CD4-positive, alpha-beta T cell (primary cell): Measurements from ENCODE around the gene KMT5C. TPM values are rescaled to one million over a fixed set of nuclear protein-coding genes. Genes with fewer than 3 reads are reported as not detected.

Experiments
- ATAC-seq: fragments of 200-7000 bp; cut with Tn5 transposase; one replicate; pipeline ENCODE4 v1.10.0; 2022; ENCODE audit warnings: mild to moderate bottlenecking; ENCODE audit not compliant: poor library complexity
- CTCF ChIA-PET: fragments of 350-600 bp; sonication (Branson Sonifier 250); formaldehyde crosslinking; loops from one replicate; lab custom pipeline; 2021; ENCODE audit warnings: antibody characterized with exemption, inconsistent platforms; lab: Charles Lee
- POLR2A ChIA-PET: fragments of 350-600 bp; sonication (Branson Sonifier 250); formaldehyde crosslinking; loops from one replicate; lab custom pipeline; 2021; ENCODE audit warnings: antibody characterized with exemption, inconsistent platforms; lab: Charles Lee
- DNase-seq, 14 experiments: peaks; one replicate each; pipeline ENCODE4 v3.0.0-alpha.2; 2013 to 2020; ENCODE audit warnings: mixed read lengths in 2 of 14
- H3K27ac ChIP-seq, 2 donors: one replicate each; pipeline versions ENCODE4 v1.5.1 to v1.7.0; 2013; ENCODE audit warnings: low read length in 2 of 2, low read depth in 1 of 2, mild to moderate bottlenecking in 1 of 2
- H3K27me3 ChIP-seq, 2 experiments: 1 replicate in 1 of 2; 2 replicates in 1 of 2; pipeline versions ENCODE4 v1.6.1 to v1.7.0; 2013; ENCODE audit warnings: low read length in 2 of 2, control low read depth in 1 of 2, mild to moderate bottlenecking in 1 of 2, moderate library complexity in 1 of 2; ENCODE audit not compliant: insufficient read depth in 2 of 2, control insufficient read depth in 1 of 2
- H3K36me3 ChIP-seq: one replicate; pipeline ENCODE4 v1.6.1; 2013; ENCODE audit warnings: low read length, control low read depth; ENCODE audit not compliant: insufficient read depth
- H3K4me1 ChIP-seq: one replicate; pipeline ENCODE4 v1.6.1; 2013; ENCODE audit warnings: low read length, control low read depth; ENCODE audit not compliant: insufficient read depth
- H3K4me3 ChIP-seq: one replicate; pipeline ENCODE4 v1.5.1; 2013; ENCODE audit warnings: mild to moderate bottlenecking, low read length, moderate library complexity
- H3K9me3 ChIP-seq, 2 experiments: 1 replicate in 1 of 2; 2 replicates in 1 of 2; pipeline versions ENCODE4 v1.6.1 to v1.7.0; 2013; ENCODE audit warnings: low read length in 2 of 2, mild to moderate bottlenecking in 2 of 2, control low read depth in 1 of 2, moderate library complexity in 1 of 2; ENCODE audit not compliant: control insufficient read depth in 1 of 2, insufficient read depth in 1 of 2
- H3K27ac Mint-ChIP-seq: one replicate; pipeline ENCODE4 v1.8.0; 2020; ENCODE audit warnings: mixed read lengths
- H3K27me3 Mint-ChIP-seq: one replicate; pipeline ENCODE4 v1.8.0; 2021; ENCODE audit warnings: mixed read lengths
- H3K36me3 Mint-ChIP-seq: one replicate; pipeline ENCODE4 v1.8.0; 2021; ENCODE audit warnings: low read depth, mixed read lengths
- H3K4me1 Mint-ChIP-seq: one replicate; pipeline ENCODE4 v1.8.0; 2021; ENCODE audit warnings: low read depth, mixed read lengths
- H3K4me3 Mint-ChIP-seq: one replicate; pipeline ENCODE4 v1.8.0; 2020; ENCODE audit warnings: mild to moderate bottlenecking, mixed read lengths
- H3K9me3 Mint-ChIP-seq: one replicate; pipeline ENCODE4 v1.8.0; 2020; ENCODE audit warnings: mixed read lengths
- CTCF ChIP-seq: fragments of 200-600 bp; IDR thresholded peaks from one replicate; pipeline ENCODE4 v1.8.0; 2022; ENCODE audit warnings: antibody characterized with exemption, mild to moderate bottlenecking
- intact Hi-C, 2 experiments: fragments of 100-400 bp; cut with DNase I in 1 of 2; cut with micrococcal nuclease in 1 of 2; formaldehyde crosslinking; loops; one replicate each; pipeline versions ENCODE4 v1.15.1 to v1.9.0; 2023 to 2025; cut with DNase I, micrococcal nuclease
- total RNA-seq, 174 experiments: library from RNA in 2 of 174; stranded (reverse) in 2 of 174; gene quantifications; one replicate each; pipeline ENCODE4 v1.2.3 and lab custom pipeline; 2021 to 2026

The KMT5C gene
- total RNA-seq, 2 experiments from 2014 or later = 113 to 115 TPM

GRCh38 chr19:55365245-55365644, 25.6 kb downstream of the KMT5C start:
- Histone ChIP-seq H3K9me3 (peaks cover 0 to 16% of the 10 kb centered on the region in 2 experiments), H3K27ac (no peak overlapping the region), H3K27me3 (peaks cover 17 to 19% of the 10 kb centered on the region in 2 experiments), H3K36me3 (no peaks in the 10 kb centered on the region), H3K4me3 (no peak overlapping the region), H3K4me1 (peaks cover 15% of the 10 kb centered on the region)
- H3K27ac Mint-ChIP-seq = no peak overlapping the region
- no peak for TF ChIP-seq CTCF
- peaks cover 16% of the 10 kb centered on the region for H3K27me3 Mint-ChIP-seq
- no peaks in the 10 kb centered on the region for H3K4me1 Mint-ChIP-seq
- no peaks in the 10 kb centered on the region for H3K36me3 Mint-ChIP-seq
- ATAC-seq = no peak
- POLR2A ChIA-PET = no interaction called here
- CTCF ChIA-PET = no interaction called here
- no peaks in the 10 kb centered on the region for H3K9me3 Mint-ChIP-seq
- intact Hi-C loops = no loop called here
- no peak overlapping the region for H3K4me3 Mint-ChIP-seq
- DNase-seq = no peak

GRCh38 chr19:55365964-55366363, 26.3 kb downstream of the KMT5C start:
- H3K27ac ChIP-seq = no peak overlapping the region
- Mint-ChIP-seq H3K4me1 (peaks cover 5% of the 10 kb centered on the region), H3K27me3 (peaks cover 22% of the 10 kb centered on the region), H3K27ac (no peak overlapping the region), H3K36me3 (no peaks in the 10 kb centered on the region), H3K4me3 (no peak overlapping the region), H3K9me3 (no peaks in the 10 kb centered on the region)
- ChIA-PET CTCF (interaction anchor here (1.3 kb wide), 1 partner anchor 18 kb away, joined by 3 read pairs; no protein-coding TSS in a partner anchor), POLR2A (no interaction called here)
- H3K4me3 ChIP-seq = no peak overlapping the region
- TF ChIP-seq CTCF = no peak
- H3K4me1 ChIP-seq = peaks cover 18% of the 10 kb centered on the region
- H3K27me3 ChIP-seq = peaks cover 23 to 25% of the 10 kb centered on the region in 2 experiments
- no peak for ATAC-seq
- no peaks in the 10 kb centered on the region for H3K36me3 ChIP-seq
- no peak for DNase-seq
- intact Hi-C loops = no loop called here
- H3K9me3 ChIP-seq = peaks cover 0 to 16% of the 10 kb centered on the region in 2 experiments

GRCh38 chr19:55366790-55367189, 27.1 kb downstream of the KMT5C start:
- H3K36me3 Mint-ChIP-seq = no peaks in the 10 kb centered on the region
- CTCF ChIA-PET = interaction anchor here (1.3 kb wide), 1 partner anchor 19 kb away, joined by 3 read pairs; no protein-coding TSS in a partner anchor
- ATAC-seq (no peak), DNase-seq (no peak)
- Histone ChIP-seq H3K36me3 (no peaks in the 10 kb centered on the region), H3K27me3 (peaks cover 28 to 30% of the 10 kb centered on the region in 2 experiments), H3K9me3 (peaks cover 0 to 16% of the 10 kb centered on the region in 2 experiments), H3K4me1 (peaks cover 18% of the 10 kb centered on the region), H3K4me3 (no peak overlapping the region), H3K27ac (no peak overlapping the region)
- H3K27me3 Mint-ChIP-seq = peaks cover 30% of the 10 kb centered on the region
- H3K27ac Mint-ChIP-seq = no peak overlapping the region
- H3K4me3 Mint-ChIP-seq = no peak overlapping the region
- no peaks in the 10 kb centered on the region for H3K9me3 Mint-ChIP-seq
- intact Hi-C loops = no loop called here
- no peak for TF ChIP-seq CTCF
- peaks cover 5% of the 10 kb centered on the region for H3K4me1 Mint-ChIP-seq
- POLR2A ChIA-PET = no interaction called here
